ENCODE data around the gene ZFP36L1.

Gene ZFP36L1

DNA sequence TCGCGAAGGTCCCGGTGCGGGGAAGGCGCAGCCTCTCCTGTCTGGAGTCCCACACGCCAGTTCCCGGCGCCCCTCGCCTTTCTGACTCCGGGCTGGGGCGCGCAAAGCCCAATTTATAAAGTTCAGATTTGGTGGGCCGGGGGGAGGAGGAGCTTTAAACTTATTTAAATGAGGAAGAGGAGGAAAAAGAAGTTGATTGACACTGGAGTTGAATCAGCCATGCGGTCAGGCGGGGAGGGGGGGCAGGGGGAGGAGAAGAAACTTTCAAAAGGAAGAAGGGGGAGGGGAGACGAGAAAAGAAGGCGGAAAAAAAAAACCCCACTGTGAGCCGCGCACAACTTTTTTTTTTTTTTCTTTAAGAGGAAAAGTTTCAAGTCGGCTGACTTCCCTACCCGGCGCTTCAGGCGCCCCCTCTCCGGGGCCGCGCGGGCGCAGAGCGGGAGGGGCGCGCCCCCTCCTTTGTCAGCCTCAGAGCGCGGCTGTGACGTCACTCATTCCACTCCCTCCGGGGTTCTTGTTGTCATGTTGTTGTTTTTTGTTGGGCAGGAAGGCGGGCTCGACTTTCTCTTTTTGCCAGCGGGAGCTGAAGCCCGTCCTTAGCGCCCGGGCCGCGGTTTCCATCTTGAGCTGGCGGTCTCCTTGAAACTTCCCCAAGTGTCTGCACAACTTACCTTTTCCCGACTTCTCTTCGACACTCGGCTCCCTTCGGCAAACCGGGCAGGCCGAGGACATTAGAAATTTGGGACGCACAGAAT, at the start of gene ZFP36L1:
ZFP36L1 (minus strand) TSS at position 89 of the 755 bp plus-strand sequence. CDS start 129 bp downstream, outside the sequence.
- peak; percentile 97 for DNase-seq

- DNase-seq: no peak
Observed at GRCh38 chr14:68842298-68842697, 49.4 kb upstream of the ZFP36L1 start.

DNA sequence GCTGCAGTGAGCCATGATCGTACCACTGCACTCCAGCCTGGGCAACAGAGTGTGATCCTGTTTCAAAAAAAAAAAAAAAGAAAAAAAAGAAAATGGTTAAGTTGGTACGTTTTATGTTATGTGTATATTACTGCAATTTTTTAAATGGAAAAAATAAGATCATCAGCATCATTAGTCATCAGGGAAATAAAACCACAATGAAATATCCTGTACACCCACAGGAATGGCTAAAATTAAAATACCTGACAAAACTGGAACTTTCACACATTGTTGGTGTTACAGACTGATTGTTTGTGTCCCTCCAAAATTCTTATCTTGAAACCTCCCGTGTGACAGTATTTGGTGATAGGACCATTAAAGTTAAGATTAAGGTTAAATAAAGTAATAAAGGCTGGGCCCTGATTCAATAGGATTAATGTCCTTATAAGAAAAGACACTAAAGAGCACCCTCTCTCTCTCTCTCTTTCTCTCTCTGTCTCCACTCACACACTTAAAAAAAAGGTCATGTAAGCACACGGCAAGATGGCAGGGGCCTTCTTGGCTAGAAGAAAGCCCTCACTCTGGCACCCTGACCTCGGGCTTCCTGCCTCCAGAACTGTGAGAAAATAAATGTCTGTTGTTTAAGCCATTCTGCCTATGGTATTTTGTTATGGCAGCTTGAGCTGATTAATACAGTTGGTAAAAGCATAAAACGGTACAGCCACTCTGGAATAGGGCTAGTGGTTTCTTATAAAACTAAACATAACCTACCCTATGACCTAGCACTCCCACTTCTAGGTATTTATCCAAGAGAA, 48.3 kb upstream of the ZFP36L1 start:
- DNase-seq: peak; percentile 30

- no peak for DNase-seq
Observed at GRCh38 chr14:68840454-68840853, 47.6 kb upstream of the ZFP36L1 start.

DNA sequence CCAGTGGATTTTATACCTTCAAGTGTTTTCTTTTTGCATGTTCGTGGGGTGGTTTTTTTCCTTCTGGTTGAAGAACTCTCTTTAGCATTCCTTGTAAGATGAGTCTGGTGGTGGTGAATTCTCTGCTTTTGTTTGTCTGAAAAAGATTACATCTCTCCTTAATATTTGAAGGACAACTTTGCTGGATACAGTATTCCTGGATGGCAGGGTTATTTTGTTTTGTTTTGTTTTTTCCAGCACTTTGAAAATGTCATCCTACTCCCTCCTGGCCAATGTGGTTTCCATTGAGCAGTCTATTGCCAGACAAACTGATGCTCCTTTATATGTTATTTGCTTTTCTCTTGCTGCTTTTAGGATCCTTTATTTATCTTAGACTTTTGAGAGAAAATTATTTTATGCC, 43.2 kb upstream of the ZFP36L1 start:
- no peak for DNase-seq

DNA sequence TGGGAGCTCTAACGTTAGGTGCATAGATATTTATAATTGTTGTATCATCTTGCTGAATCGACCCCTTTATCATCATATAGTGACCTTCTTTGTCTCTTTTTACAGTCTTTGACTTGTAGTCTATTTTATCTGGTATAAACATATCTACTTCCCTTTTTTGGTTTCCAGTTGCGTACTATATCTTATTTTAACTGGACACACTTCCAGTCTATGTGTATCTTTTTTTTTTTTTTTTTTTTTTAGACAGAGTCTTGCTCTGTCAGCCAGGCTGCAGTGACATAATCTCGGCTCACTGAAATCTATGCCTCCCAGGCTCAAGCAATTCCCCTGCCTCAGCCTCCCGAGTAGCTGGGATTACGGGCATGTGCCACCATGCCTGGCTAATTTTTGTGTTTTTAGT, 41.9 kb upstream of the ZFP36L1 start:
- no peak for DNase-seq

- no peak for DNase-seq
Observed at GRCh38 chr14:68828698-68829097, 35.8 kb upstream of the ZFP36L1 start.

DNA sequence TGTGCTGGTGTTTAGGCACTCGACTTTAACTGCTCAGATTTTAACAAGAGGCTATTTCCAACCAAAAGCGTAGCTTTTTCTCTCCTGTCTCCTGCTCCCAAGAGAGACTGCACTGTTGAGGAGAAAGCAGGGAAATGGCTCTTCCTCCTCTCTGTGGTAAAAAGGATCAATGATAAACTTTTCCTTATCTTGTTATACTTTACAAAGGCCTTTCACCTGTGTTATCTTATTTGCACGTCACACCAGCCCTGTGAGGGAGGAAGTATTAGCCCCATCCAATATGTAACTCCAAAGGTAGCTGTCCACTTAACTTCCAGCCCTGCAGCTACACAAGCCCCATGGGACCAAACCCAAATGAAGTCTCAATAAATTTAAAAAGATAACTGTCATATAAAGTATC, 32.9 kb upstream of the ZFP36L1 start:
- no peak for DNase-seq

GRCh38 chr14:68824517-68825347, 31.9 kb upstream of the ZFP36L1 start:
- DNase-seq: peak; percentile 30

DNA sequence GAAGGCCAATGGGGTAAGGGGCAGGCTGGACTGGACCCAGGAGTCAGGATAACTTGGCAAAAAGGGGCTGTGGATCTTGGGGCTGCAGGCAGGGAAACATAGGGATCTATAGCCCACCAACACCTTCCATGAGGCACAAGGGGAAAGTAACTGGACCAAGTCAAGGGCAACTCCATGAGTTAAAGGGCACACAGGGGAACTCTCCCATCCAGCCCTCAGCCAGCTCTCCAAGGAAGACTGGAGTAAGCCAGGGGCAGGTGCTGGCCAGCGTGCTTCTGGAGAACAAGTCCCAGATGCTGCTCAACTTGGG, 31.3 kb upstream of the ZFP36L1 start:
- no peak for DNase-seq

DNA sequence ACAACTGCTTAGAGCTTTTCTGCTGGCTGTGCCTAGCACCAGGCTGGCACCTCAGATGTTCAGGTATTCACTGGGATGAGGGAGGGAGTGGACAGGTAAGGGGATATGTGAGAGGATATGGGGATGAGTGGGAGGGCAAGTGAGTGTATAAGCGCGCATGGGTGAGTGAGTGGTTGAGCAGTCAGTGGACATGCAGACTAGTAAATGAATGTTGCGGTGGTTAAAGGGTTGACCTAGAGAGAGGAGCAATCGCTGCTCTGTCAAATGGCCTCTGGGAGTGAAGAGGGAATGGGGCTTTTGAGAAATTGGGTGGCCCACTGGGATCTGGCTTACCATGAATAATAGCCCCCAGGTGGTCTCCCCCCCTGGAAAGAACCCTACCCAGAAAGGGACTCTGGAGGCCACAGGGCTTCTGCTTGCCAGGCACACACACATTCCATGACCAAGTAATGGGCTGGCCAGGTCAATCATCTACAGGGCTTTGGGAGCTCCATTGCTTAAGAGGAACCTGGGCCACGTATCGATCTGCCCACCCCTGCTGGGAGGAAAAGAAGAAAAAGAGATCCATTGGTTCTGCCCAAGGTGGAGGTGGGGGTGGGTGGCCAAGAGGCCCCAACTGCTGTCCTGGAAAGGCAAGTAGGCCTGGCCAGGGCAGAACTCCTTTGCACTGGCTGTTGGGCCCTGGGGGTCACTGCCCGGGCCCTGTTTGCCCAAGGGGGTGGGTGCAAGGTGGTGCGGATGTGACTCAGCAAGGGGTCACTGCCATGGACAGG, 30.8 kb upstream of the ZFP36L1 start:
- no peak for DNase-seq

- no peak for DNase-seq
Observed at GRCh38 chr14:68822926-68823325, 30.1 kb upstream of the ZFP36L1 start.

GRCh38 chr14:68822132-68822651, 29.3 kb upstream of the ZFP36L1 start:
- peak; percentile 46 for DNase-seq

DNA sequence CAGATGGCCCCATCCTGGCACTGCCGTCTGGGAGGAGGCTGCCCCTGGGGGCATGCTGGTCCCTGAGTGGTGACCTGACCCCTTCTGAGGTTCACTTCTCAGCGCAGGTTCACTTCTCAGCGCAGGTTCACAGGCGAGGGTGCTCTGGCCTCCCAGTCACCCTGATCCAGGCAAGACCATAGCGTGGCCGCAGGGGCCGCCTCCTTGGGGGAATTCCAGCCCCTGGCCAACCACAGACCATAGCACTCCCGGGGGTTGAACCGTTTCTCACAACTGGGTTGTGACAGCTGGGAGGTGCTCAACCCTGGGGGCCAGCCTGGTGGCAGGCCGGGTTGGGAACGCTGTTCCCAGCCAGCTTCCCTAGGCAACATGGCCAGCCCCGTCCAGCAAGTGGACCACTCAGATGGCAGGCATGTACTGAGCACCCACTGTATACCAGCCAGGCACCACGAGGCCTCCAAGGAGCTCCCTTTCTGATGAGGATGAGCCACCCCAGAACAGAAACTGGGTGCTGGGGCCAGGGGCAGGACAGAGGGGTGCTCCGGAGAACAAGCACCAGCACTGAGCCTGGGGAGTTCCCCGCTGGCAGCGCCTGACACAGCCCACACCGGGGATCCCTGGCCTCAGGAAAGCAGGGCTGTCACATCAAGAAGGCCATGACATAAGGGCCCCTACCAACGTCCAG, 28.3 kb upstream of the ZFP36L1 start:
- DNase-seq: peak; percentile 32

DNA sequence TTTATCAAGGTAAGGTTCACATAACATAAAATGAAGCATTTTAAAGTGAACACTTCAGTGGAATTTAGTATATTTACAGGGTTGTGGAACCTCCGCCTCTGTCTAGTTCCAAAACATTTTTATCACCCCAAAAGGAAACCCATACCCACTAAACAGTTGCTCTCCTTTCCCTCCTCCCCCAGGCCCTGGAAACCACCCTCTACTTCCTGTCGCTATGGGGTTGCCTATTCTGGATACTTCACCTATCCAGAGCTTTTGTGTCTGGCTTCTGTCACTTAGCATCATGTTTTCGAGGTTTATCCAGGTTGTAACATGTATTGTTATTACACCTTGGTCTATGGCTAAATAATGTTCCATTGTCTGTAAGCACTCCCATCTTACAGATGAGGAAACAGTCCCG, 27.7 kb upstream of the ZFP36L1 start:
- DNase-seq: peak; percentile 74

- DNase-seq: no peak
Observed at GRCh38 chr14:68820119-68820518, 27.3 kb upstream of the ZFP36L1 start.

GRCh38 chr14:68819260-68819691, 26.4 kb upstream of the ZFP36L1 start:
- DNase-seq: peak; percentile 30

- no peak for DNase-seq
Observed at GRCh38 chr14:68817506-68818212, 24.8 kb upstream of the ZFP36L1 start.

- DNase-seq: no peak
Observed at GRCh38 chr14:68816943-68817430, 24.1 kb upstream of the ZFP36L1 start.

DNA sequence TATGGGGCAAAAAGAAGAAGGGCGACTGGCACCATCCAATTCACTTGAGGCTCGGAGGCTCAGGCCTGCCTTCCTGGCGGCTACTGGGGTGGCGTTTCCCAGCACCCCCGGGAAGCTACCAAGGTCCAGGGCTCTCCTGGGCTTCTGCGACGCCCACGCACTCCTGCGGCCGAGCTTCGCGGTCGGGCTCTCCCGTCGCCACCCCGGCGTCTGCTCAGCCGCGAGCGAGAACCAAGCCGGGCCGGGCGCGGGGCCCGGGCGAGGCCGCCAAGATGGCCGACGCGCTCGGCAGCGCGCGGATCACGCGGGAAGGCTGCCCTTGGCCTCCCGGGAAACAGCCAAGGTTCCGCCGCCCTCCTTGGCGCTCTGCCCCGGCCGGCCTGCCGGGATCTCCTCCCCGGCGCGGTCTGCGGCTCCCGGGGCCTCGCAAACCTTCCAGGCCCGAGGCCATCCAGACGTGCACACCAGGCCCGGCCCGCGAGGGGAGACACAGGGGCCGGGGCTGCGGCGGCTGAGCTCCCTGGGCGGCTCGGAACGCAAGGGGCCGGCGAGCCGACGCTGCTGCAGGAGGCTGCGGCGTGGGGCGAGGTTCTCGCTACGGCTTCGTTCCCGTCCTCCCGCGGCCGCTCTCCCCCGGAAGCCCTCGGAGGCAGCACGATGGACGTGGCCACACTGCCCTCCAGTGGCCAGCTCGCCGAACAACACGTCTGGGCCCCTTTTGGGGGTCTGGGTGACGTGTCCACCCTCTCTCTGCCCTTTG, 23.5 kb upstream of the ZFP36L1 start:
- peak; percentile 92 for DNase-seq
